Measurements from ENCODE around the gene TRPM6. TPM values are rescaled to one million over a fixed set of nuclear protein-coding genes. Genes with fewer than 3 reads are reported as not detected.
"Not testable (repeated sequence)": the region's sequence is repeated elsewhere in the genome, so short reads cannot be mapped to it uniquely, and the experiment has no call there.

The TRPM6 gene
- not detected for total RNA-seq

- Mint-ChIP-seq H3K27me3 (ENCODE audit: low read depth) (peaks cover 51% of the 10 kb centered on the region), H3K27ac (no peak within 1 kb of the TSS), H3K4me1 (ENCODE audit: low read depth) (peaks cover 9% of the 10 kb centered on the region), H3K36me3 (ENCODE audit: low read depth) (no peaks in the 10 kb centered on the region), H3K4me3 (peak within 1 kb of the TSS; percentile 75), H3K9me3 (ENCODE audit: insufficient read depth) (no peaks in the 10 kb centered on the region)
- ChIA-PET CTCF (no interaction called here), POLR2A (no interaction called here)
- ATAC-seq (peak; percentile 87), DNase-seq (peak; percentile 46)
These were observed at the start of gene TRPM6 for GRCh38 chr9:74887041-74887980. Gene TRPM6, minus strand, starts transcription at chr9:74887921. Its CDS starts 65 bp downstream, at chr9:74887856.

- Mint-ChIP-seq H3K27ac (no peak overlapping the region), H3K27me3 (ENCODE audit: low read depth) (peaks cover 5% of the 10 kb centered on the region), H3K36me3 (ENCODE audit: low read depth) (no peaks in the 10 kb centered on the region), H3K9me3 (ENCODE audit: insufficient read depth) (no peaks in the 10 kb centered on the region), H3K4me3 (no peak overlapping the region), H3K4me1 (ENCODE audit: low read depth) (no peaks in the 10 kb centered on the region)
- DNase-seq (no peak), ATAC-seq (no peak)
- ChIA-PET CTCF (no interaction called here), POLR2A (no interaction called here)
These were observed 47.3 kb upstream of the TRPM6 start for GRCh38 chr9:74935008-74935407.

GRCh38 chr9:74921737-74922136 lies 34.0 kb upstream of the TRPM6 start:
- CTCF ChIA-PET: no interaction called here

GRCh38 chr9:74920944-74921626 lies 33.4 kb upstream of the TRPM6 start:
- no peak overlapping the region for H3K4me3 Mint-ChIP-seq
- H3K4me1 Mint-ChIP-seq (ENCODE audit: low read depth): no peaks in the 10 kb centered on the region
- ChIA-PET CTCF (no interaction called here), POLR2A (interaction anchor here (0.6 kb wide), 2 partner anchors 207 to 914 kb away, joined by 3 read pairs; no protein-coding TSS in a partner anchor)
- H3K27me3 Mint-ChIP-seq (ENCODE audit: low read depth): no peaks in the 10 kb centered on the region
- ATAC-seq (no peak), DNase-seq (no peak)
- no peaks in the 10 kb centered on the region for H3K36me3 Mint-ChIP-seq (ENCODE audit: low read depth)
- H3K27ac Mint-ChIP-seq: no peak overlapping the region
- no peaks in the 10 kb centered on the region for H3K9me3 Mint-ChIP-seq (ENCODE audit: insufficient read depth)

More at GRCh38 chr9:74921737-74922136, 34.0 kb upstream of the TRPM6 start:
- DNase-seq (no peak), ATAC-seq (no peak)
- H3K4me3 Mint-ChIP-seq: no peak overlapping the region
- H3K4me1 Mint-ChIP-seq (ENCODE audit: low read depth): no peaks in the 10 kb centered on the region
- H3K27ac Mint-ChIP-seq: no peak overlapping the region
- H3K27me3 Mint-ChIP-seq (ENCODE audit: low read depth): no peaks in the 10 kb centered on the region
- H3K36me3 Mint-ChIP-seq (ENCODE audit: low read depth): no peaks in the 10 kb centered on the region
- H3K9me3 Mint-ChIP-seq (ENCODE audit: insufficient read depth): no peaks in the 10 kb centered on the region
- POLR2A ChIA-PET: interaction anchor here (0.6 kb wide), 1 partner anchor 207 kb away, joined by 3 read pairs; no protein-coding TSS in a partner anchor

- peaks cover 3% of the 10 kb centered on the region for H3K27me3 Mint-ChIP-seq (ENCODE audit: low read depth)
- ChIA-PET POLR2A (no interaction called here), CTCF (no interaction called here)
- no peak overlapping the region for H3K27ac Mint-ChIP-seq
- no peaks in the 10 kb centered on the region for H3K4me1 Mint-ChIP-seq (ENCODE audit: low read depth)
- H3K9me3 Mint-ChIP-seq (ENCODE audit: insufficient read depth): no peaks in the 10 kb centered on the region
- ATAC-seq (no peak), DNase-seq (no peak)
- no peak overlapping the region for H3K4me3 Mint-ChIP-seq
- no peaks in the 10 kb centered on the region for H3K36me3 Mint-ChIP-seq (ENCODE audit: low read depth)
These were observed 22.3 kb upstream of the TRPM6 start for GRCh38 chr9:74910036-74910435.

- Mint-ChIP-seq H3K27me3 (ENCODE audit: low read depth) (peaks cover 2% of the 10 kb centered on the region), H3K36me3 (ENCODE audit: low read depth) (no peaks in the 10 kb centered on the region), H3K27ac (no peak overlapping the region), H3K4me1 (ENCODE audit: low read depth) (no peaks in the 10 kb centered on the region), H3K9me3 (ENCODE audit: insufficient read depth) (no peaks in the 10 kb centered on the region), H3K4me3 (no peak overlapping the region)
- ChIA-PET POLR2A (no interaction called here), CTCF (no interaction called here)
- no peak for ATAC-seq
- no peak for DNase-seq
These were observed 20.9 kb upstream of the TRPM6 start for GRCh38 chr9:74908665-74909064.

GRCh38 chr9:74907085-74907484 lies 19.4 kb upstream of the TRPM6 start:
- H3K27ac Mint-ChIP-seq: no peak overlapping the region
- H3K9me3 Mint-ChIP-seq (ENCODE audit: insufficient read depth): no peaks in the 10 kb centered on the region
- CTCF ChIA-PET: no interaction called here
- ATAC-seq (no peak), DNase-seq (no peak)
- H3K4me1 Mint-ChIP-seq (ENCODE audit: low read depth): no peaks in the 10 kb centered on the region
- H3K27me3 Mint-ChIP-seq (ENCODE audit: low read depth): peaks cover 2% of the 10 kb centered on the region
- no peaks in the 10 kb centered on the region for H3K36me3 Mint-ChIP-seq (ENCODE audit: low read depth)
- POLR2A ChIA-PET: no interaction called here
- H3K4me3 Mint-ChIP-seq: no peak overlapping the region

- Mint-ChIP-seq H3K27ac (no peak overlapping the region), H3K4me1 (ENCODE audit: low read depth) (no peaks in the 10 kb centered on the region), H3K4me3 (no peak overlapping the region), H3K9me3 (ENCODE audit: insufficient read depth) (no peaks in the 10 kb centered on the region), H3K27me3 (ENCODE audit: low read depth) (peaks cover 4% of the 10 kb centered on the region), H3K36me3 (ENCODE audit: low read depth) (no peaks in the 10 kb centered on the region)
- POLR2A ChIA-PET: no interaction called here
- CTCF ChIA-PET: no interaction called here
- ATAC-seq (no peak), DNase-seq (no peak)
These were observed 13.3 kb upstream of the TRPM6 start for GRCh38 chr9:74901001-74901400.

- H3K27me3 Mint-ChIP-seq (ENCODE audit: low read depth): peaks cover 47% of the 10 kb centered on the region
- DNase-seq; H3K4me3 Mint-ChIP-seq; H3K9me3 Mint-ChIP-seq (ENCODE audit: insufficient read depth); H3K4me1 Mint-ChIP-seq (ENCODE audit: low read depth); ATAC-seq; POLR2A ChIA-PET; CTCF ChIA-PET; H3K27ac Mint-ChIP-seq; H3K36me3 Mint-ChIP-seq (ENCODE audit: low read depth): not testable (repeated sequence)
These were observed 728 bp upstream of the TRPM6 start for GRCh38 chr9:74888449-74888848.

- CTCF ChIA-PET: no interaction called here
- DNase-seq (no peak), ATAC-seq (no peak)
- Mint-ChIP-seq H3K27ac (no peak overlapping the region), H3K4me3 (peak overlapping the region; percentile 75), H3K4me1 (ENCODE audit: low read depth) (peaks cover 9% of the 10 kb centered on the region), H3K36me3 (ENCODE audit: low read depth) (no peaks in the 10 kb centered on the region), H3K27me3 (ENCODE audit: low read depth) (peaks cover 49% of the 10 kb centered on the region), H3K9me3 (ENCODE audit: insufficient read depth) (no peaks in the 10 kb centered on the region)
- POLR2A ChIA-PET: no interaction called here
These were observed 255 bp upstream of the TRPM6 start for GRCh38 chr9:74887981-74888370.

- H3K4me3 Mint-ChIP-seq: no peak overlapping the region
- ChIA-PET POLR2A (no interaction called here), CTCF (no interaction called here)
- no peak overlapping the region for H3K27ac Mint-ChIP-seq
- H3K4me1 Mint-ChIP-seq (ENCODE audit: low read depth): no peaks in the 10 kb centered on the region
- DNase-seq: no peak
- peaks cover 17% of the 10 kb centered on the region for H3K9me3 Mint-ChIP-seq (ENCODE audit: insufficient read depth)
- H3K27me3 Mint-ChIP-seq (ENCODE audit: low read depth): peaks cover 4% of the 10 kb centered on the region
- H3K36me3 Mint-ChIP-seq (ENCODE audit: low read depth): no peaks in the 10 kb centered on the region
- no peak for ATAC-seq
These were observed 11.3 kb downstream of the TRPM6 start for GRCh38 chr9:74876382-74876949.

- ChIA-PET CTCF (no interaction called here), POLR2A (no interaction called here)
- Mint-ChIP-seq H3K27me3 (ENCODE audit: low read depth) (peaks cover 4% of the 10 kb centered on the region), H3K27ac (no peak overlapping the region), H3K4me1 (ENCODE audit: low read depth) (no peaks in the 10 kb centered on the region), H3K36me3 (ENCODE audit: low read depth) (no peaks in the 10 kb centered on the region), H3K9me3 (ENCODE audit: insufficient read depth) (peaks cover 17% of the 10 kb centered on the region), H3K4me3 (no peak overlapping the region)
- DNase-seq (no peak), ATAC-seq (no peak)
These were observed 12.1 kb downstream of the TRPM6 start for GRCh38 chr9:74875656-74876055.
